ENCODE data around the gene FNTB.
A peak's percentile ranks its signal among the peaks of the same experiment; 100 is the strongest.

FNTB gene

GRCh38 chr14:64983439-64984310 is 3.0 kb upstream of the FNTB start:
- DNase-seq, result peak; percentile 16 to 46

- no peak for DNase-seq
Measured at GRCh38 chr14:64987438-64987767, 708 bp downstream of the FNTB start.

GRCh38 chr14:64990296-64990695 is 3.6 kb downstream of the FNTB start:
- no peak for DNase-seq

GRCh38 chr14:64990939-64991338 is 4.2 kb downstream of the FNTB start:
- DNase-seq, result no peak

- no peak for DNase-seq
Measured at GRCh38 chr14:64992328-64992885, 5.7 kb downstream of the FNTB start.

- no peak for DNase-seq
Measured at GRCh38 chr14:64993266-64993930, 6.7 kb downstream of the FNTB start.

- no peak for DNase-seq
Measured at GRCh38 chr14:64994540-64994939, 7.8 kb downstream of the FNTB start.

- DNase-seq, result no peak
Measured at GRCh38 chr14:64995291-64995690, 8.6 kb downstream of the FNTB start.

- no peak for DNase-seq
Measured at GRCh38 chr14:64997108-64997794, 10.6 kb downstream of the FNTB start.

- no peak for DNase-seq
Measured at GRCh38 chr14:64998455-64998931, 11.8 kb downstream of the FNTB start.

GRCh38 chr14:65000898-65001591 is 14.3 kb downstream of the FNTB start:
- no peak for DNase-seq

GRCh38 chr14:65001723-65002122 is 15.0 kb downstream of the FNTB start:
- DNase-seq, result no peak

GRCh38 chr14:65002586-65003210 is 16.0 kb downstream of the FNTB start:
- no peak for DNase-seq

- DNase-seq, result no peak
Measured at GRCh38 chr14:65003394-65003793, 16.7 kb downstream of the FNTB start.

GRCh38 chr14:65006261-65006721 is 19.6 kb downstream of the FNTB start:
- DNase-seq, result no peak

- no peak for DNase-seq
Measured at GRCh38 chr14:65007202-65007601, 20.5 kb downstream of the FNTB start.

GRCh38 chr14:65010211-65010931 is 23.7 kb downstream of the FNTB start:
- DNase-seq, result no peak

GRCh38 chr14:65011538-65011937 is 24.8 kb downstream of the FNTB start:
- DNase-seq, result no peak

- no peak for DNase-seq
Measured at GRCh38 chr14:65012353-65012752, 25.7 kb downstream of the FNTB start.

GRCh38 chr14:65015391-65015790 is 28.7 kb downstream of the FNTB start:
- no peak for DNase-seq

- no peak for DNase-seq
Measured at GRCh38 chr14:65016471-65016870, 29.8 kb downstream of the FNTB start.

Data from SHP77 (cell line).